ENCODE data around the gene DDTL. TPM values are rescaled to one million over a fixed set of nuclear protein-coding genes. Genes with fewer than 3 reads are reported as not detected.
"Not testable (repeated sequence)": the region's sequence is repeated elsewhere in the genome, so short reads cannot be mapped to it uniquely, and the experiment has no call there.

DDTL gene
- total RNA-seq, 1 experiment from 2014 or later = 0.11 TPM

DNA sequence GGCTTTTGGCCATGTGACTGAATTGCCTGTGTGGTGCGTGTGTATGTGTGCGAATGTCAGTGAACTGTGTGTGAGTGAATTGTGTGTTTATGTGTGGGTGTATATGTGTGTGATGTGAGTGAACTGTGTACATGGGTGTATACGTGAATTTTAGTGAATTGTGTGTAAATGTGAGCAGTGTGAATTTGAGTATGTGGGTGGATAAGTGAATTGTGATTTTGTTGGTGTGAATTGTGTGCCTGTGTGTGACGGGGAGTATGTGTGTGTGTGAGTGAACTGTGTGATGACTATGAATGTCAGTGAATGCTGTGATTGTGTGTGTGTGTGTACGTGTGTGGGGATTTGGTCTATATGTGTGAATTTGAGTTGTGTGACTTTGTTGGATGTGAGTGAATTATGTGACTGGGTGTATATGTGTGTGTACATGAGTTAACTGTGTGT, 3.5 kb downstream of the DDTL start:
- no peak for DNase-seq (ENCODE audit: low read depth)

GRCh38 chr22:23970816-23971486, 4.3 kb downstream of the DDTL start:
- no peak for DNase-seq (ENCODE audit: low read depth)

GRCh38 chr22:23971927-23972326, 5.2 kb downstream of the DDTL start:
- DNase-seq (ENCODE audit: low read depth) = not testable (repeated sequence)

- not testable (repeated sequence) for DNase-seq (ENCODE audit: low read depth)
Measured at GRCh38 chr22:23974345-23974744, 7.7 kb downstream of the DDTL start, which contains the start of gene DDT. TSS of gene DDT (minus strand) at chr22:23974441. CDS start at chr22:23974414, 27 bp downstream.

- DNase-seq (ENCODE audit: low read depth) = not testable (repeated sequence)
Measured at GRCh38 chr22:23974836-23975352, 8.2 kb downstream of the DDTL start.

GRCh38 chr22:23977304-23977703, 10.6 kb downstream of the DDTL start:
- not testable (repeated sequence) for DNase-seq (ENCODE audit: low read depth)

- not testable (repeated sequence) for DNase-seq (ENCODE audit: low read depth)
Measured at GRCh38 chr22:23979557-23980240, 13.0 kb downstream of the DDTL start, which contains the start of gene GSTT2. TSS of gene GSTT2 (plus strand) at chr22:23980134.

- not testable (repeated sequence) for DNase-seq (ENCODE audit: low read depth)
Measured at GRCh38 chr22:23980567-23980966, 13.9 kb downstream of the DDTL start.

GRCh38 chr22:23984430-23984829, 17.7 kb downstream of the DDTL start:
- DNase-seq (ENCODE audit: low read depth) = no peak

DNA sequence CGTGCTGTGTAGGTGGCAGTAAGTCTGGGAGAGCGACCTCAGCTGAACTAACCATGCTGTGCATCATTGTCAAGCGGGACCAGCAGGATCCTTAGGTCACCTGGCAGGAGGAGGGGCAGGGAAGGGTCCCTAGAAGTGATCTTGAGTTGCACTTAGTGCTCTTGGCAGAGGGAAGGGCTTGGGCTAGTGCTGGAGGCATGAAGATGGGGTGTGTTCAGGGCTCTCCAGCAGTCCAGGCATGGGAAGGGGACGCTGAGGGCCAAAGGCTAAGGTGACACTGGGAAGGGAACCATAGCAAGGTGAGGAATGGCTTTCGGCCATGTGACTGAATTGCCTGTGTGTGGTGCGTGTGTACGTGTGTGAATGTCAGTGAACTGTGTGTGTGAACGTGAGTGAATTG, 19.4 kb downstream of the DDTL start:
- not testable (repeated sequence) for DNase-seq (ENCODE audit: low read depth)

- DNase-seq (ENCODE audit: low read depth) = not testable (repeated sequence)
Measured at GRCh38 chr22:23986538-23987178, 20.0 kb downstream of the DDTL start.

DNA sequence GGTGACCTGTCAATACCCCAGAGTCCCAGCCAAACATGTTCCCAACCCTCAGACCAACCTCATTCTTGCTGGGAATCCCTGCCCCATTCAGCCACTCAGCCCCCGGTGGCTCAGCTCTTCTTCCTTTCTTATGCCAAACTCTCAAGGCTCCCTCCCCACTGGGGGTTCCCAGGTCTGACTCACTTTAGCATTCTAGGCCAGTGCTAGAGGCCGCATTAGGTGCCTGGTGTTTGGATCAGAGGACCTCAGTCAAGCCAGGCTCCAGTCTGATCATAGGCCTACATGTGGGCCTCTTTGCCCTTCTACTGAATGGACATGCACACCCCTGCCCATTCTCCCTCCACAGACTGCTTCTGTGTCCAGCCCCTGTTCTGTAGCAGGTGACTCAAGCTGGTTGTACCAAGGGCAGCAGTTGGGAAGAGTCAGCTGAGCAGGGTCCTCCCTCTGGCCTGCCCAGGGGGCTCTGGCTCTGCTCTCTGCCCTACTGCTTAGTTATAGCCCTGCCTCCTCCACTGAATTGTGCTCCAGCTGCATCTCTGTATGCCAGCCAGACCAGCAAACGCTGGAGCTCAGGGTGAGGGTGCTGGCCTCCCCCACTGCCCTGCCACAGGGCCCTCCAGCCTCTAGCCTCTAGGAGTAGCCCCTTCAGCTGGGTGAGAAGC, 23.0 kb downstream of the DDTL start:
- DNase-seq (ENCODE audit: low read depth) = not testable (repeated sequence)

DNA sequence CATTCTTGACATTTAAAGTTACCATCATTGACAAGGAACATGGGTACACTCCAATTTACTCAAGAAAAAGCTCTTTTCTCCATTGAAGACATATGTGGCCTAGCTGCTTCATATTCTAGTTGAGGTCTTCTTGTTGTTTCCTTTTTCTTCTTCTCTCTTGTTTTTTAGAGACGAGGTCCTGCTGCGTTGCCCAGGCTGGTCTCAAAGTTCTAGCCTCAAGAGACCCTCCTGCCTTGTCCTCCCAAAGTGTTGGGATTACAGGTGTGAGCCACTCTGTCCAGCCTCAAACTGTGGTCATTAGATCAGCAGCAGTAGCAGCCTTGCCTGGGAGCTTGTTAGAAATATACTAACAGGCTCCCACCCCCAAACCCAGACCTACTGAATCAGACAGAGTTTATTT, 26.4 kb downstream of the DDTL start:
- DNase-seq (ENCODE audit: low read depth) = not testable (repeated sequence)

- not testable (repeated sequence) for DNase-seq (ENCODE audit: low read depth)
Measured at GRCh38 chr22:23993581-23994177, 27.0 kb downstream of the DDTL start.

GRCh38 chr22:23997092-23997491, 30.4 kb downstream of the DDTL start:
- no peak for DNase-seq (ENCODE audit: low read depth)

- DNase-seq (ENCODE audit: low read depth) = not testable (repeated sequence)
Measured at GRCh38 chr22:23999779-24000178, 33.1 kb downstream of the DDTL start.

- no peak for DNase-seq (ENCODE audit: low read depth)
Measured at GRCh38 chr22:24001314-24001713, 34.6 kb downstream of the DDTL start.

- no peak for DNase-seq (ENCODE audit: low read depth)
Measured at GRCh38 chr22:24002272-24002671, 35.6 kb downstream of the DDTL start.

- no peak for DNase-seq (ENCODE audit: low read depth)
Measured at GRCh38 chr22:24002851-24003250, 36.2 kb downstream of the DDTL start.

- DNase-seq (ENCODE audit: low read depth) = no peak
Measured at GRCh38 chr22:24003887-24004286, 37.2 kb downstream of the DDTL start.

GRCh38 chr22:24005201-24005600, 38.5 kb downstream of the DDTL start, which contains the start of gene GSTT4:
TSS of gene GSTT4 (minus strand) at chr22:24005453. CDS start at chr22:24005356, 97 bp downstream.
- DNase-seq (ENCODE audit: low read depth) = no peak

All from LHCN-M2 (cell line).